GM19452 (cell line): ENCODE results near the gene C1orf94.

Experiments
- ATAC-seq: cut with Tn5 transposase; IDR thresholded peaks from one replicate; pipeline ENCODE4 v1.9.1; 2021; ENCODE audit not compliant: unreplicated experiment

Gene C1orf94

DNA sequence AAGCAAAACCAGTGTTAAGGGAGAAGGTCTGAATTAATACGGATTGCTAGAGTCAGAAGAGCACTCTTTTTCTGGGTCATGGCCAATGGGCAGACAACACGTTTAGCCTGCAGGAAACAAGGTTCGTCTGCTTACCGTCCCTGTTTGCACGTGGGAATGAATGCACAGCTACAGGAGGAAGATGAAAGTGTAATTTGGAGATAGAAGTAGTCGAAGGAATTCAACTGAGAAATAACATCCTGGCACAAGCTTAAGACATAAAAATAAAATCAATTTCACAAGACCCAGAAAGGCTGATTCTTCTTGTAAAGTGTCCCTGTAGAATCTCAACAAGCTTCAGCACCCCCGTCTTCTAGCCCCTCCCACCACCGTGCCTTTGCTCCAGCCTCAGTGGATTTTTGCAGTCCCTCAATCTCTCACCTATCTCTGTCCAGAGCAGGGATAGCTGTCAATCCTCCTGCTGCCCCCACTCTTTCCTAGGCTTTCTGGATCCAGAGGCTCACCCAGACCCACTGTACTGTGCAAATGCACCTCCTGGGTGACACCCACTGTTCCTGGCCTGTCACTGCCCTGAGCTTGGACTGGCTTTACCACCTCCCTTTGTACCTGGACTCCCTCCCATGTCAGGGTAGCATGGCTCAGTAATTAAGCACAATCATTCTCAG is 60.6 kb downstream of the C1orf94 start:
- no peak for ATAC-seq

DNA sequence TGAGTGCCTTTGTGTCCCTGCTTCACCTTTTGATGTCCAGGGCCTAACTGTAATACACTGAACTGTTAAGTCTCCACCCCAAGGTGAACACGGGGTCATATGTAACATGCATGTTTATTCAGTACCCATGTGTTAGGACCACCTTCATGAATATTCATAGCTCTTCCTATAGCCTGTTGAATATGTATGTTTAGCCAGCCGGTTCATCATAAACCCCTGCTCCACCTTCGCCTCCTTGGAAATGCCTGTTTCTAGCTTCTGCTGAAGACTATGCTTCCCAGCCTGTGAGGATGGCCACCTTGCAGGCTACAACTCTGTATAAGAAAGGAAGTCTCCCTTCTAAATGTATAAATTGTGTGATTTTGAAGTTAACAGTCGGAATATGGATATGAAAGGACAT is 69.3 kb downstream of the C1orf94 start:
- ATAC-seq: no peak

DNA sequence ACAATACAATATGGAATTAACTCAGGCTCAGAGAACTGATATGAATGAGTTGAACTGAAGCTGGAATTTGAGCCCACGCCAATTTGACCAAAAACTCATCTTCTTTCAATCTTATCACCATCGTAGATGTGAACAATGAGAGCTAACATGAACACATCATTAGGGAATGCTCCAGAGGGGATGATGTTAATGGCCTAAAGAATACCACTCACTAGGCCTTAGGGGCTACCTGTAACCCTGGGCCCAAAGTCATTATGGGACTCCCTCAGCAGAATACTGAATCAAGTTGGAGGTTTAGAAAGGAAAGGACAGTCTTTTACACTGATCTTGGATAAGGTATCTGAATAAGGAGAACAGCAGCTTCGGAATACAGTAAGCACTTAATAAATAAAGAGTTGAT is 73.6 kb downstream of the C1orf94 start:
- ATAC-seq: no peak

DNA sequence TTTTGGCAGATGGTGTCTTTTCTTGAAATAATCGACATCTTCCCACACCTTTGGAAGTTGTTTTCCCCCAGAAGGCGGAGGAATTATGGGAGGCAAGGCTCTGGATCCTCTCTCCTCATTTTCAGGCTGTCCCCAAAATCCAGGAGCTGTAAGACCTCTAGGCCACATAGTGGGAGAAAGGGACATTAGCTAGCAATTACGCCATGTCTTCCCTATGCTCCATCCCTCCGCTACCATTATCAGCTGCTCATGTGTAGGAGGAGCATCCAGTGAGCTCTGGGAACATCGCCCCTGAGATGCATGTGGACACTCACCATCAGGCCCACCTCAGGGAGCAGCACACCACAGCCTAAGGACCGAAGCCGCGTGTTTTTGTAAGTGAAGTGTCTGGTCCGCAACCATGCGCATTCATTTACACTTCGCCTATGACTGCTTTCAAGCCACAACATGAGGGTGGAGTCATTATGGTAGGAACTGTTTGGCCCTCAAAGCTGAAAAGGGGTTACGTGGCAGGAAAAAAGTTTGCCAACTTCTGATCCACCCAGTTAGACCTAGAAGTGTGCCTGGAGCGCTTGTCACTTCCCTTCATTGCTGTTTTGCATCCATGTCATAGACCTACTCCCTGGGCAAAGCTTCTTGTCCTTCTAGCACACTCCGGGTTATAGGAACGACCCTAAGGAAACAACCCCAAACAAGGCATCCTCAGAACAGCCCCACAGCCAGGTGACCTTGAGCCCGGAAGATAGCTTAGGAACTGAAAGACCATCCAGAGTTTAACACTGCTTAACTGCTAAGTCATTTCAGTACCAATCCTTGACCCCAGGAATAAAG is 85.5 kb downstream of the C1orf94 start:
- no peak for ATAC-seq

DNA sequence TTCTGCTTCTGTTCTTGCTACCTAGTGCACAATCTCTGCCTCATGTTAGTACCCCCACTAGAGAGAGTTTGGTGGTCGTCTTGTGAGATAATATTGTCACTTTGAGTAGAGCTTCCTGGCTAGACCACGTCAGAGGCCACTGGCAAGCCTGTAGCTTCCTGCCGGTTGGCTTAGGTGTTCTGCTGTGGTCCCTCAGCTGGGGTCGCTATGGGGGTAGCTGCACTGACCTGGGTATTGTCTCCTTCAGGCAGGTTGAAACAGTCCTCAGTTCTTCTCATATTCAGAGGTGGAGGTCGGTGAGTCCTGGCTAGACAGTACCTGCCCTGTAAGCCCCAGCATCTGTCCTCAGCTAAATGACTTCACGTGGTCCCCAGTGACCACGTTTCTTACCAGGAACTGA is 86.2 kb downstream of the C1orf94 start:
- no peak for ATAC-seq

DNA sequence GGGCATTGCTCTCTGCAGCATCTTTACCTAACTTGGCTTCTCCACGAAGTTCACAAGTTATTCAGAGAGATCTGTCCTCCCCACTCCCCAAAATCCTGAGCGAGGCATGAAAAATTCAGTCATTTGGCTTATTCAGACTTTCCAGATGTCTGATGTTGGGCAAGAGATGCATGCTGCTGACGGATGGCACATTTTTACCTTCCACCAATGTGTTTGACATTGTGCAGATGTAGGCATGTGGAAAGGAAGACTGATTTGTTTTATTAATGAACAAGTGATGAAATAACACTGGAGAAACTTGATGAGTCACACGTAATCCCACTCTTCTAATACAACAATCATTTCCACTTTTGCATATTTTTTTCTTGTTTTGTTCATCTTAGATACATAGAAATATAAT is 86.7 kb downstream of the C1orf94 start:
- ATAC-seq: no peak

DNA sequence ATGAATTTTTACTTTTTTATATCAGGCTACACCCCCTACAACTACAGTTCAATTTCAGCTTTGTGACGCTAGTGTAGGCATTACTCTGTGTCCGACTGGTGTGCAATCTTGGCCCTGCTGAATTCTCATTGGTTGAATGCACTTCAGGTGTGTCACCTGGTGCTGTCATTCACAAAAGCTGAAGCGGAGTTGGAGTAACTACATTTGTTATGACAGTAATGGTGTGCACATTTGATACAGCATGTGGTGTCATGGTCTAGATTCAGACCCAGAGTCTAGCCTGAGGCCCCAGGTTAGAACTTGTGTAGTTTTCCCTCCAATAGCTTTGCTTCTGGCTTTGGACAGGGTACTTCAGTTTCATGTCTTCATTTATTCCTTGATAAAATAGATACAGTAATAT is 88.7 kb downstream of the C1orf94 start:
- ATAC-seq: no peak

DNA sequence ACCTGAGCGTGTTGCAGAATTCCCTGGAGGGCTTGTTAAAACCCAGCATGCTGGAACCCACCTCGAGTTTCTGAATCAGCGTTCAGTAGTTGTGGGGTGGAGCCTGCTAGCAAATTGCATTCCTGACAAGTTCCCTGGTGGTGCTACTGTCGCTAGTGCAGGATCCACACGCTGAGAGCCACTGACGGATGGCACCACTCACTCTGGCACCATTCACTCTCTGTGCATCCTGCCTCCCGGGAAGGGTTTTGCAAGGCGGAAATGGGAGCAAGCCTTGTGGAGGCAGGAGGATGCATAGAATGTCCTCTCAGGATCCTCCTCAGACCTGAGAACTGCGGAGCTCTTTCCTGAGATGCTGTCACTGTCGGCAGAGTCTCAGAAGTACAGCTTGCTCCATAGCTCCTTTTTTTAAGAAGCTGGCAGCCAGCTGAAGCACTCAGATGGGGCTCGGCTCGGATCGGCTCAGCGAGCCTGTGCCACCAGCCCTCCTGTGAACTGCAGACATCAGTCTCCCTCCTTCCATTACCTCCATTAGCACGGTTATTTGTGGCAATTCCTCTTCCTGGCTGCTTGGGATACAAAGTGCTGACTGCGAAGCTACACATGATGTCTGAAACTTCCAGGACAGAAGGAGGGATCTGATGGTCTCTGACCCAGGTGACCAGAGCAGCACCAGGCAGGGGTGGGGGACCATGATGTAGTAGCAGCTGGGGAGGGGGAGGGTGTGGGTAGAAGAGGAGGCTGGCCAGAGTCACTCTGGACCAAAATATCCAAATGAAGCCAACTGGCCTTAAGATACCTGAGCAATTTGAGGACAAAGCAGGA is 89.6 kb downstream of the C1orf94 start:
- ATAC-seq: no peak

DNA sequence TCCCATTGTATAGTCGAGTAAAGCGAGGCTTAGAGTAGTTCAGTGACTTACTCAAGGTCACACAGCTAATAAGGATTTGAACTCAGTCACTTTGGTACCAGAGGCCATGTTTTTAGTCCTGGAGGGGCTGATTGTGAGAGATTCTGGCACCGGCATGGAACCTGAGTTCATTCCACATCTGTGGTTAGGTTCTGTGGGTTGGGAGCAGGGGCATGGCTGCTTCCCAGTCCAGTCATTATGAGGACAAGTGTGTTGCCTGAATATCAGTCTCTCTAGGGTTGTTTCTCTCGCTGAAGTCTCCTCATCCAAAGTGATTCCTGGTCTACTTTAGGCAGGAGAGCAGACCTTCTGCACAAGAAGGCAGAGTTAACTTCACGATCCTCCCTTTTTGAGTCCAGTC is 90.6 kb downstream of the C1orf94 start:
- no peak for ATAC-seq

DNA sequence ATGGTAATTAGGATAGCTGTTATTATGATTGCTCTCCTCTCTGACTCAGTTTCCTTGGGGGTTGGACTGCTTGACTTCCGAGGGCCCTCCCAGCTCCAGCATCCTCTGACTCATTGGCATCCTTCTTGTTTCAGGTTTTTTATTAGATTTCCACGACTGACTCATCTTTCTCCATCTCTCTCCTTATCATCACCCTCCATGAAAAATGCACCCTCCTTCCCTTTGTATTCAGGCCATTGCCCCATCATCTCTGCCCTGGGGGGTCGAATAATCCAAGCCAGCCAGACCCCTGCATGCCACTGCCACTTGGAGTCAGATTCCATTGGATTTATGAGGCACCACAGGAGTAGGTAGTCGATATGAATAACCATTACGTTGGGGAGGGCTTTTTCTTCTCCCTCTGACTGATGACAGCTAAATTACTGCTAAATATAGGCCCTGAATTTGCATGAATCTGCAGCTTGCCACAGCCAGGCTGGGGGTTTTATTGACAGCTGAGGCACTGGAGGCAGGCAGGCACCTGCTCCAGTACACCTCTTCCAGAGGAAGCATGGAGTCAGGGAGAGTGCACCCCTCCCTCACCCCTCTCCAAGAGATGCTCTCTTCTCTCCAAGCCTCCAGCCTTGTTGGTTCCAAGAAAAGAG is 91.7 kb downstream of the C1orf94 start:
- no peak for ATAC-seq
